GM10266 (cell line): ENCODE data around the gene LRMDA.

Experiments used
- DNase-seq: peaks from one replicate; pipeline ENCODE4 v3.0.0; 2012; ENCODE audit errors: extremely low spot score
- CTCF ChIP-seq: IDR thresholded peaks from 2 replicates; pipeline ENCODE4 v1.5.1; 2012; ENCODE audit warnings: mild to moderate bottlenecking, low read depth; ENCODE audit not compliant: control insufficient read depth, insufficient read depth; ENCODE audit errors: missing control alignments

LRMDA gene

GRCh38 chr10:76342996-76343395 lies 911.6 kb downstream of the LRMDA start:
- no peak for TF ChIP-seq CTCF
- no peak for DNase-seq

GRCh38 chr10:76347832-76348231 lies 916.4 kb downstream of the LRMDA start:
- TF ChIP-seq CTCF, result no peak
- no peak for DNase-seq

- TF ChIP-seq CTCF, result no peak
Observed at GRCh38 chr10:76350583-76350982, 919.2 kb downstream of the LRMDA start.

GRCh38 chr10:76352300-76352699 lies 920.9 kb downstream of the LRMDA start:
- no peak for DNase-seq
- TF ChIP-seq CTCF, result no peak

More at GRCh38 chr10:76350583-76350982, 919.2 kb downstream of the LRMDA start:
- DNase-seq, result no peak

GRCh38 chr10:76353237-76353851 lies 921.9 kb downstream of the LRMDA start:
- no peak for DNase-seq
- TF ChIP-seq CTCF, result no peak

GRCh38 chr10:76354212-76354738 lies 922.9 kb downstream of the LRMDA start:
- no peak for TF ChIP-seq CTCF
- DNase-seq, result no peak

- no peak for DNase-seq
- TF ChIP-seq CTCF, result no peak
Observed at GRCh38 chr10:76354921-76355320, 923.5 kb downstream of the LRMDA start.
